PFSK-1 (cell line): ENCODE measurements around the gene GIPC1.

Experiments used
- POLR2AphosphoS5 ChIP-seq: IDR thresholded peaks from 2 replicates; pipeline ENCODE4 v1.6.1; 2012; ENCODE audit warnings: low read depth, mild to moderate bottlenecking, control low read depth, low read length, moderate library complexity
- TAF1 ChIP-seq: IDR thresholded peaks from 2 replicates; pipeline ENCODE4 v1.6.1; 2012; ENCODE audit warnings: low read length, control low read depth, borderline replicate concordance; ENCODE audit not compliant: insufficient read depth
- TF ChIP-seq, protein P1 (sequence below), 2 experiments: IDR thresholded peaks; 2 replicates each; pipeline versions ENCODE4 v1.6.1 to v1.8.0; 2011 to 2012; ENCODE audit warnings: low read depth in 2 of 2, low read length in 2 of 2, control low read depth in 1 of 2, inconsistent platforms in 1 of 2, mild to moderate bottlenecking in 1 of 2, moderate library complexity in 1 of 2; ENCODE audit not compliant: insufficient read depth in 1 of 2

GRCh38 chr19:14545716-14546082 is 49.8 kb upstream of the GIPC1 start:
- TF ChIP-seq TAF1, result no peak
- TF ChIP-seq, protein P1, sequence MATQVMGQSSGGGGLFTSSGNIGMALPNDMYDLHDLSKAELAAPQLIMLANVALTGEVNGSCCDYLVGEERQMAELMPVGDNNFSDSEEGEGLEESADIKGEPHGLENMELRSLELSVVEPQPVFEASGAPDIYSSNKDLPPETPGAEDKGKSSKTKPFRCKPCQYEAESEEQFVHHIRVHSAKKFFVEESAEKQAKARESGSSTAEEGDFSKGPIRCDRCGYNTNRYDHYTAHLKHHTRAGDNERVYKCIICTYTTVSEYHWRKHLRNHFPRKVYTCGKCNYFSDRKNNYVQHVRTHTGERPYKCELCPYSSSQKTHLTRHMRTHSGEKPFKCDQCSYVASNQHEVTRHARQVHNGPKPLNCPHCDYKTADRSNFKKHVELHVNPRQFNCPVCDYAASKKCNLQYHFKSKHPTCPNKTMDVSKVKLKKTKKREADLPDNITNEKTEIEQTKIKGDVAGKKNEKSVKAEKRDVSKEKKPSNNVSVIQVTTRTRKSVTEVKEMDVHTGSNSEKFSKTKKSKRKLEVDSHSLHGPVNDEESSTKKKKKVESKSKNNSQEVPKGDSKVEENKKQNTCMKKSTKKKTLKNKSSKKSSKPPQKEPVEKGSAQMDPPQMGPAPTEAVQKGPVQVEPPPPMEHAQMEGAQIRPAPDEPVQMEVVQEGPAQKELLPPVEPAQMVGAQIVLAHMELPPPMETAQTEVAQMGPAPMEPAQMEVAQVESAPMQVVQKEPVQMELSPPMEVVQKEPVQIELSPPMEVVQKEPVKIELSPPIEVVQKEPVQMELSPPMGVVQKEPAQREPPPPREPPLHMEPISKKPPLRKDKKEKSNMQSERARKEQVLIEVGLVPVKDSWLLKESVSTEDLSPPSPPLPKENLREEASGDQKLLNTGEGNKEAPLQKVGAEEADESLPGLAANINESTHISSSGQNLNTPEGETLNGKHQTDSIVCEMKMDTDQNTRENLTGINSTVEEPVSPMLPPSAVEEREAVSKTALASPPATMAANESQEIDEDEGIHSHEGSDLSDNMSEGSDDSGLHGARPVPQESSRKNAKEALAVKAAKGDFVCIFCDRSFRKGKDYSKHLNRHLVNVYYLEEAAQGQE (IDR thresholded peaks at IDR 0.05; ENCODE audit: insufficient read depth in 1 of 2, low read depth in 2 of 2, low read length in 2 of 2), result no peak
- TF ChIP-seq POLR2AphosphoS5, result no peak
